Peyer's patch (tissue), 4 donors: ENCODE data around the gene KLRB1. TPM values are rescaled to one million over a fixed set of nuclear protein-coding genes. Genes with fewer than 3 reads are reported as not detected.
A peak's percentile ranks its signal among the peaks of the same experiment; 100 is the strongest.

Experiments used
- DNase-seq, 3 donors: peaks; one replicate each; pipeline ENCODE4 v3.0.0-alpha.2; 2017 to 2019
- H3K27ac ChIP-seq, 4 donors: fragments of 200-600 bp; sonication (generic); one replicate each; pipeline ENCODE4 v1.5.1; 2016 to 2019
- H3K27me3 ChIP-seq, 2 donors: fragments of 200-600 bp; sonication (generic); one replicate each; pipeline ENCODE4 v1.5.1; 2019
- H3K36me3 ChIP-seq, 3 donors: fragments of 200-600 bp; sonication (generic); one replicate each; pipeline ENCODE4 v1.5.1; 2016 to 2019
- H3K4me1 ChIP-seq, 4 donors: fragments of 200-600 bp; sonication (generic); one replicate each; pipeline ENCODE4 v1.5.1; 2016 to 2019
- H3K4me3 ChIP-seq, 4 donors: fragments of 200-600 bp; sonication (generic); 1 replicate in 3 of 4; 2 replicates in 1 of 4; pipeline ENCODE4 v1.5.1; 2016 to 2019; ENCODE audit warnings: mild to moderate bottlenecking in 1 of 4
- H3K9me3 ChIP-seq, 4 donors: fragments of 200-600 bp; sonication (generic); one replicate each; pipeline ENCODE4 v1.5.1; 2016 to 2019; ENCODE audit warnings: mild to moderate bottlenecking in 1 of 4
- CTCF ChIP-seq, 6 experiments: fragments of 450-650 bp in 4 of 6; fragments of 200-600 bp in 2 of 6; sonication (generic) in 1 of 6; IDR thresholded peaks; one replicate each; pipeline ENCODE4 v1.5.1; 2017 to 2019; ENCODE audit warnings: antibody characterized with exemption in 6 of 6, mild to moderate bottlenecking in 3 of 6, moderate library complexity in 1 of 6
- POLR2A ChIP-seq, 2 donors: fragments of 450-650 bp; IDR thresholded peaks; one replicate each; pipeline ENCODE4 v1.5.1; 2017; ENCODE audit warnings: antibody characterized with exemption in 2 of 2, mild to moderate bottlenecking in 2 of 2, moderate library complexity in 2 of 2
- total RNA-seq, 4 donors: library from RNA; depleted of rRNA; stranded (reverse); fragments of >200 nt; gene quantifications; one replicate each; pipeline ENCODE4 v1.1.0, GENCODE V29; 2016

Gene KLRB1
- total RNA-seq, result 1 to 10 TPM in 3 of 4 donors, not detected in 1; 1.1 to 6.3 (median 3.9) TPM

- peak within 1 kb of the TSS in 3 of 4 donors; percentile 17 to 66 (median 35) for H3K27ac ChIP-seq
Measured at GRCh38 chr12:9607716-9608115, at the start of gene KLRB1. Gene KLRB1, minus strand, starts transcription at chr12:9607916. Its CDS starts 77 bp downstream, at chr12:9607839.

GRCh38 chr12:9651265-9651729, 43.6 kb upstream of the KLRB1 start:
- H3K4me3 ChIP-seq, result peak overlapping the region in 2 of 4 donors; percentile 1 to 29
- H3K36me3 ChIP-seq, result peaks cover 0 to 8% (median 0%) of the 10 kb centered on the region in 3 donors
- TF ChIP-seq CTCF (IDR thresholded peaks at IDR 0.05), result no peak
- no peak for TF ChIP-seq POLR2A (IDR thresholded peaks at IDR 0.05)
- DNase-seq, result peak in 1 of 3 donors; percentile 45
- peaks cover 0 to 6% (median 3%) of the 10 kb centered on the region in 4 donors for H3K4me1 ChIP-seq
- no peaks in the 10 kb centered on the region for H3K9me3 ChIP-seq
- peak overlapping the region; percentile 57 to 91 (median 80) for H3K27ac ChIP-seq
- no peaks in the 10 kb centered on the region for H3K27me3 ChIP-seq

More at GRCh38 chr12:9607716-9608115, at the start of gene KLRB1:
- Histone ChIP-seq H3K36me3 (no peaks in the 10 kb centered on the region), H3K27me3 (no peaks in the 10 kb centered on the region), H3K4me1 (no peaks in the 10 kb centered on the region), H3K4me3 (peak within 1 kb of the TSS; percentile 0 to 32 (median 8)), H3K9me3 (no peaks in the 10 kb centered on the region)
- no peak for TF ChIP-seq POLR2A (IDR thresholded peaks at IDR 0.05)
- no peak for TF ChIP-seq CTCF (IDR thresholded peaks at IDR 0.05)
- DNase-seq, result no peak

- Histone ChIP-seq H3K27me3 (no peaks in the 10 kb centered on the region), H3K9me3 (no peaks in the 10 kb centered on the region), H3K4me3 (peak overlapping the region; percentile 51 to 65 (median 59)), H3K36me3 (peaks cover 0 to 4% (median 0%) of the 10 kb centered on the region in 3 donors), H3K4me1 (peaks cover 0 to 6% (median 3%) of the 10 kb centered on the region in 4 donors), H3K27ac (peak overlapping the region; percentile 72 to 91 (median 86))
- TF ChIP-seq CTCF (IDR thresholded peaks at IDR 0.05), result no peak
- no peak for TF ChIP-seq POLR2A (IDR thresholded peaks at IDR 0.05)
- DNase-seq, result no peak
Measured at GRCh38 chr12:9650151-9650576, 42.4 kb upstream of the KLRB1 start.

- Histone ChIP-seq H3K27me3 (no peaks in the 10 kb centered on the region), H3K9me3 (peaks cover 0 to 4% (median 0%) of the 10 kb centered on the region in 4 donors), H3K27ac (peak overlapping the region; percentile 72 to 91 (median 86)), H3K36me3 (no peaks in the 10 kb centered on the region), H3K4me1 (peaks cover 0 to 6% (median 3%) of the 10 kb centered on the region in 4 donors), H3K4me3 (peak overlapping the region; percentile 51 to 65 (median 59))
- DNase-seq, result peak in 1 of 3 donors; percentile 58
- TF ChIP-seq CTCF (IDR thresholded peaks at IDR 0.05), result no peak
- no peak for TF ChIP-seq POLR2A (IDR thresholded peaks at IDR 0.05)
Measured at GRCh38 chr12:9649532-9649940, 41.8 kb upstream of the KLRB1 start.

GRCh38 chr12:9648701-9649531, 41.2 kb upstream of the KLRB1 start:
- Histone ChIP-seq H3K27ac (peak overlapping the region; percentile 72 to 91 (median 86)), H3K4me1 (peaks cover 0 to 6% (median 3%) of the 10 kb centered on the region in 4 donors), H3K9me3 (peaks cover 0 to 5% (median 0%) of the 10 kb centered on the region in 4 donors), H3K27me3 (no peaks in the 10 kb centered on the region), H3K4me3 (peak overlapping the region; percentile 51 to 65 (median 59)), H3K36me3 (no peaks in the 10 kb centered on the region)
- DNase-seq, result no peak
- TF ChIP-seq POLR2A (IDR thresholded peaks at IDR 0.05) (no peak), CTCF (IDR thresholded peaks at IDR 0.05) (no peak)
